Germinal center (tissue), 1 donor: ENCODE data around the gene RAPGEF5.

ENCODE experiments used
- DNase-seq: peaks from one replicate; pipeline ENCODE4 v3.0.0; 2012; ENCODE audit warnings: mixed read lengths, low spot score

The RAPGEF5 gene

DNA sequence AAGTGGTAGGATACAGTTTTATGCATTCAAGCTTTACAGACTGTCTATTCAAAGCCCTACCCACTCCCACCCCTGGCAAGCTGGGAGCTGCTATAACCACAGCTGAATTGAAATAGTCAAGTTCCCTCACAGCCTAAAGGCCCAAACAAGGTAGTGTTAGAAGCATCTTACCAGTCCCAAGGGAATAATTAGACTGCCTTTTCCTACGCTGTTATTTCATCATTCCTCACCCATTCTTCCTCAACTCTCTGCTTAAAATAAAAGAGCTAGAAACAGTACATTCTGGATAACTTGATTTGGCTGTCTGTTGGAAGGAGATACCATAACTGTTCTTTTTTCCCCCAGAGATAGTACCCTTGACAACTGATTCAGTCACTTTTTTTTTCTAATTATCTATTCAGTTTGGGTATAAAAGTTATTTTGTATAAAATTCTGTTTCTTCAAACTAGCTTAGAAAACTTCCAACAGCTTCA is 54.0 kb downstream of the RAPGEF5 start:
- no peak for DNase-seq

DNA sequence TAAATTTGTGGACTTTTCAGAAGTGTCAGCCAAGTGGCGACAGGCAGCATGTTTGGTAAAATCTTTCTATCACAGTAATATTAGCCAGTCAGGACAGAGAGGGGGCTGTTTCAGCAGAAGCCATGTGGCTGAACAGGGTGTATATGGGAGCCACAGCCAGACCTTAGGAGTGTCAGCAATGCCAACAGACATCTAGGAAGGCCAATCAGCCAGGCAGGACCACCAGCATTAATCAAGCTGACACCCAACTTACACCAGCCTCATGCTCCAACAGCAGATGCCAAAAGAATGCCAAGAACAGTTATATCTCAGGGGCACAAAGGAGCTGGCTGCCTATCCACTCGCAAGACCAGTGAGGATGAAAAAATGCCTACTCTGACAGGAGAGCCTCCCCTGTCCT is 54.8 kb downstream of the RAPGEF5 start:
- DNase-seq: no peak

DNA sequence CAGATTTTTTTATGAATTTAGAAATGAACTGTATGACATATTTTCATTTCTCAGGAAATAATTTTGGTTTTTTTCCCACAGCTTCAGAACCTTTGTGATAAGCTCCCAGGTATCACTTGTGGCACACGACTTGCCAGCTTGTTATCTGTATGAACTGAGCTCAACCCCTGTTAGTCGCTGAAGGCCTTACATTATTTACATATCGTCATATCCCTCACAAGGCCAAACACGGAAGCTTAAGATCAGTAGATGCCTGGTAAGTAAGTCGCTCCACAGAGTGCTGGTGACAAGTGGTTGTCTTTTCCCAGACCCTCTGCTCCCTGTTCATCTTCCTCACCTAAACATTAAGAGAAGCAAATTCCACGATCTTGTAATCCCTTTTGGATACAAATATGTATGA is 55.2 kb downstream of the RAPGEF5 start:
- DNase-seq: no peak

DNA sequence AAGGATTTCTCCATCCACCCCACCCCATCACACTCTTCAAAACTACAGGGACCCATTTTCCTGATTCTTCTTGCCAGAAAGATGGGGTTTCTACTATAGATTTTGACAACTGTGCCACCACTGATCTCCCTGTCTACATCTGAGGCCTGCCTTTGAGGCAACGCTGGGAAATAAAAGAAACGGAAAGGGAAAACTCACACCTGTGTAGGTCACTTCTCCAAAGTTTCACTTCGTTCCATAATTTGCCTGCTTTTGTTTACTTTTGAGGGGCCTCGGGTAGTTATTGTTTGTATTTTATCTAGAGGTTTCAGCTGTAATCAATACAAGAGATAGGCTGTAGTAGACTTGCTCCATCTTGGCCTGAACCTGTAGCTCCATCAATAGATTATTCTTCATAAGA is 56.1 kb downstream of the RAPGEF5 start:
- DNase-seq: no peak

DNA sequence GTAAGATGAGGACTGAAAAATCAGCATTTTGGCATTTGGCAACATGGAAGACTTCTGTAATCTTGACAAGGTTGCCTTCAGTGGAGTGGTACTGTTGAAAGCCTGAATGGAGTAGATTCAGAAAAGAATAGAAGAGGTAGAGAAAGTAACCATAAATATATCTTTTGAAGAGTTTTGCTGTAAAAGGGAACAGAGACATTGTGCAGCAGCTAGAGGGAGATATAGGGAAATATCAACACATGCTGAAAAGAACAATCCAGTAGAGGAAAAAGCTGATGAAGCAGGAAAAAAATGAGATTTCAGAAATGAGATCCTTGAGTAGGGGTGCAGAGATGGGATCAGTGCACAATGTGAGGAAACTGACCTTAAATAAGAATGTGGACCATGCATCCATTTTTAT is 60.0 kb downstream of the RAPGEF5 start:
- DNase-seq: no peak

DNA sequence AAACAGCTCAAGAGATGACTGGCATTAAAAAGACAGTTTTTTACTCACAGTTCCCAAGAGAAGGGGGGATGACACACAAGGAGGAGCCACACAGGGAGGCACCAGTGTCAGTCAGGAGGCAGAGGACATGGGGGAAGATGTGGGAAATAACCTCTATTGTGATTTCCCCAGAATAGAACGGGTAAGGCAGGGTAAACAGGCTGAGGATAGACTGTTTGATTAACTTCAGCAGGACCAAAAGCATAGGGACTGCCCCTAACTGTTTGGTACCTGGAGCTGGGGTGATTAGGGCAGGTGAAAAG is 60.7 kb downstream of the RAPGEF5 start:
- DNase-seq: no peak

DNA sequence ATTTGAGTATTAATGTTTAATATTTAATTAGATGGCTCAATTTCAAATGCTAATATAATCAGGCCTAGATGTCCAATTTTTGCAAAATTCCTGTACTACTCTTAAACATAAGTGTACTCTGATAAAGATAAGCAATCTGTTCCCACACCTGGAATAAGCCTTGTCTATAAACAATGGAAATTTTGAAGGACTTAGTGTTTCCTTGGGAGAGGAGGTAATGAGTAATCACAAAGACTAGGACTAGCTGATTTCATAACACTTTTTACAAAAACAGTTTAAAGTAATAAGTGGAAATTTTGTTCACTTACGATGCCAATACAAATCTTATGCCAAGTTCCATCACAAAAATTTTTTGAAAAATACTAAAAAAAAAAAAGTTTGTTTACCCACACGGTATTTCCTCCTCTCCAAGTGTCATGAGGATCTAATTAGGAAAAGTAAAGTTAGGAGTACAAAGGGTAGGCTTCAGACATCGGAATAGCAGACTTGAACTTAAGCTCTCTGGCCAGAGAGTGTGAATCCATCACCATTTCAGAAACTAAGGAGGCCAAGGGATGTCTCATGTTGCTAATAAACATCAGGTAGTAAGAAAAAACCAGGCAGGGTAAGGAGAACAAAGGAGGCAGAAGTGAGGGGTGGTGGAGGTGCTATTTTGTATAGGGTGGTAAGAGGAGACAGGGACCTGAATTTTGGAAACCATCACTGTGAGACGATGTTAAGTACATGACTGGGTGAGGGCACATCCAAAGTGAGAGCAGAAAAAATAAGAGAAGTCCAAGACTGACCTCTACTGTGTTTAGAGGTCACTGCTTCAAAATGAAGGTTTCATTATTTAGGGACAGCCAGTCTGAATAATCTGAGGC is 61.3 kb downstream of the RAPGEF5 start:
- DNase-seq: no peak

DNA sequence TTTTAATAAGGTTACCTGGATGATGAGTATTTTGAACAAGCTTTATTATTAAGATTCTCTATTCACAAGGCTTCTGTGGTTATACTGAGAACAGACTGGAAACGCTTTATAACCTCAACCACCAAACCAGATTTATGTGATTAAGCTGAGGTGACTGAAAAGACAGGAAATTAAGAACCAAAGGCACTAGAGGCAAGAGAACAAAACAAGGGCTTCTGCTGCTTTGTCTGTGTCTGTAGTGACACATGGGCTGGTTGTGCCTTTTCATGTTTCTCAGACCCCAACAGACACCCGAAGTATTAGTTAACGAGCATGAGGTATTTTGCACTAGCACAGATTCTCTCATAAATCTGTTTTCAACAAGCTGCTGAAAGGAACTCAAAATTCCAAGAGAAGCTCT is 64.4 kb downstream of the RAPGEF5 start:
- DNase-seq: no peak

DNA sequence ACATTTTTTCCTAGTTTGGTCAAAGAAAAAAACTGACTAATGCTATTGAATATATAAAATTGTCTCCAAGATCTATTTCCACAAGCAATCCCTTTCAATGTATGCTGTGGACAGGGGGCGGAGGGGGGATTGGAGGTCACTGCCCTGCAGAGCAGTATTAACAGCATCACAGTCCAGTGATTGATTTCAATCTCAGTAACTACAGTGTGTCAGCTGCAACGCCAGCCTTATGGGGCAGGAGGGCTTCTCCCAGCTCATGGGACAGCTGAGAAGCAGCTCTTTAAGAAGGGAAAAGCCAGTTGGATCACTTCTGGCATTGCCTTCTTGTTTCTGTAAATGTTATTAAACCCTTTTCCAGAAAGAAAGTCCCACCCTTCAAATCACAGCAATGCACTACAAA is 65.0 kb downstream of the RAPGEF5 start:
- DNase-seq: no peak

- no peak for DNase-seq
These were observed 68.8 kb downstream of the RAPGEF5 start for GRCh38 chr7:22288202-22288601.

GRCh38 chr7:22287412-22287811 is 69.5 kb downstream of the RAPGEF5 start:
- DNase-seq: peak; percentile 47

DNA sequence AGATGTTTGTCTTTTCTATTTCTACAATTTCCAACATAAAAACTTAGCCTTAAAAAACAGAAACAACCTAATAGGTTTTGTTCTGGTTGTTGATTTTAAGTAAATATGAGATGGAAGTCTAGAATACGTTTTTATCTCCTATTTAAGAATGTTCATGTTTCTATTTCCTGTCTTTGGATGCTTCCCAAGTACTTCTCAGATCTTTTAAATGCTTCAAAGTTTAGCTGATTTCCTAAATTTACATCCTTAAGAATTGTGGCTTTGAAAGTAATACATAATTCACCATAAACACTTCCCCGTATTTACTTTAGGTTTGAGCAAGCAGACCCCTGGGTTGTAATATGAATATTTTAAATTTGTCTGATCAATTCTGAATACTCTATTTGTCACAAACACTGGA is 70.5 kb downstream of the RAPGEF5 start:
- DNase-seq: no peak

GRCh38 chr7:22281481-22281880 is 75.5 kb downstream of the RAPGEF5 start:
- DNase-seq: no peak

GRCh38 chr7:22280031-22280430 is 76.9 kb downstream of the RAPGEF5 start:
- DNase-seq: no peak

GRCh38 chr7:22278660-22279059 is 78.3 kb downstream of the RAPGEF5 start:
- DNase-seq: no peak

DNA sequence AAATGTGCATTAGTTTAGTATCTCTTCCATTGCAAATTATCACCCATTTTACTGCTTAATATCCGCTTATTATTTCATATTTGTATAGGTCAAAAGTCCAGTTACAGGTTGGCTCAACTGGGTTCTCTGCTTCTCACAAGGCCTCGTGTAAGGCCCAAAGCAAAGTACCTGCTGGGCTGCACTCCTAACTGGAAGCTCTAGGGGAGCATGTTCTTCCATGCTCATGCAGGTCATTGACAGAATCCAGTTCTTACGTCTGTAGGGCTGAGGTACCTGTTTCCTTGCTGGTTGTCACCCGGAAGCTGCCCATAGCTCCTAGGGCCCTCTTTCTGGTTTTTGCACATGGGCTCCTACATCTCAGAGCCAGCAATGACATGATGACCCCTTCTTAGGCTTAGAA is 79.6 kb downstream of the RAPGEF5 start:
- no peak for DNase-seq

GRCh38 chr7:22275661-22276060 is 81.3 kb downstream of the RAPGEF5 start:
- DNase-seq: no peak

DNA sequence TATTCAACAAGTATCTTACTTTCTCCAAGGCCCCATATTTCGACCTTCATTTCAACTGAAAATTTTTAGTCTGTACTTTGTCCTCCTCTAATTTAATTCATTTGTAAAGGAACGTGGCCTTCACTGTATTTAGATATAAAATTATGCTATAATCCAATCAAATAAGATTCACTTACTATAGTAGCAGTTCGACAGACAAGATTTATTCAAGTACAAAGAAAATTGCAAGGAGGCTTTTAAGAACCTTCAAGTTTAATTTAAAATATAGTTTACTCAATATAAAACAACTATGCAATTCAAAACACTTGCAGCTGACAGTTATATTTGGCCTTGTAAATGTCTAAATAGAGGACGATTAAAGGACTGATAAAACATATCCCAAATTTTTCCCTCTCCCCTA is 85.6 kb downstream of the RAPGEF5 start:
- DNase-seq: no peak

DNA sequence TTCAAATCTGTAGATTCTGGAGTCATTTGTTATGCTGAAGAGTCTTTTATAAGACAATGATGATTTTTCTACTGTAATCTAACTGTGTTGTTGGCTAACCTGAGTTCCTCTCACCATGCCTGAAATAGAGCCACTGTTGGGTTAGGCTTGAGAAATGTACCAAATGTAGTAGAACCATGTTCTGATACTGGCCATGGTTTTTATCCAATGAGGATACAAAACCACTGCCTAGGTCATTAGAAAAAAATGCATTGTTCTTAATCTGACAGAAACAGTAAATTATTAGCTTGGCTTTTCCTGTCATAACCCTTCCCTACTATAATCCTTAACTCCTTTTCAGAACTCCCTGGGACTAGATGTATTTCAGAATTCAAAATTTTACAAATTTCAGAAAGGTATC is 86.6 kb downstream of the RAPGEF5 start:
- DNase-seq: no peak

DNA sequence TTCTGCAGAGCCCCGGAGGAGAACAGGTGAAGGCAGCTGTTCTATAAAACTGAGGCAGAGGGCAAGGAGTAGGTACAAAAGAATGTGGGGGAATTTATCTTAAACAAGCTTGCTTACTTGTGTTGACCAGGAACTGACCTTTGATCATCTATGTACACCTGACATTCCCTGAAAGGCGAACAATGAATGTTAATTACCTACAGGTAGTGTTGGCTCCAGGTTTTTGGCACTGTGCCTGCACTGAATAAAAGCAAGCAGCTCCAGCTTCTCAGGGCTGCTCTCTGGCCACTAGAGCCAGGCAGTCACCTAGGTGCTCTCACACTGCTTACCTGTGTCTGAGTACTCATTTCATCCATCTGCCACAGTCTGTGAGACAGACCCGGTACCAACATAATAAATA is 87.0 kb downstream of the RAPGEF5 start:
- no peak for DNase-seq

- no peak for DNase-seq
These were observed 88.0 kb downstream of the RAPGEF5 start for GRCh38 chr7:22268884-22269421.

- DNase-seq: no peak
These were observed 88.9 kb downstream of the RAPGEF5 start for GRCh38 chr7:22267930-22268615.

DNA sequence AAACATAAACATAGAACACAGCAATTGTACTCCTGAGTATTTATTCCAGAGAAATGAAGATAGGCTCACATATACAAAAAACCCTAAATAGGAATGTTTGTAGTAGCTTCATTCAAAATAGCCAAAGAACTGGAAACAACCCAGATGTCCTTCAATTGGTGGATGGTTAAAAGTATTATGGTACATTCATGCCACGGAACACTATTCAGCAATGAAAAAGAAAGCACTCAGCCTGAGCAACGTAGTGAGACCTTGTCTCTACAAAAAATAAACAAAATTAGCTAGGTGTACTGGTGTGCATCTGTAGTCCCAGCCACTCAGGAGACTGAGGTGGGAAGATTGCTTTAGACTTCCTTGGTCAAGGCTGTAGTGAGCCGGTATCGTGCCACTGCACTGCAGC is 94.4 kb downstream of the RAPGEF5 start:
- no peak for DNase-seq
